GM13976 (cell line): Measurements from ENCODE around the gene HECTD1.
"Not testable (repeated sequence)": the region's sequence is repeated elsewhere in the genome, so short reads cannot be mapped to it uniquely, and the experiment has no call there.

Experiments
- DNase-seq: peaks from one replicate; pipeline ENCODE4 v3.0.0; 2012; ENCODE audit warnings: low spot score
- in situ Hi-C: fragments of 300-500 bp; cut with MboI; formaldehyde crosslinking; loops from one replicate; pipeline ENCODE4 v1.12.0; 2022; ENCODE audit warnings: low sequenced_read_pairs, mixed read lengths, inconsistent platforms; ENCODE audit not compliant: unreplicated experiment
- TF ChIP-seq, protein P1 (sequence below): IDR thresholded peaks from 2 replicates; pipeline ENCODE4 v1.5.1; 2012; ENCODE audit warnings: borderline replicate concordance, mild to moderate bottlenecking; ENCODE audit not compliant: insufficient read depth; ENCODE audit errors: extremely low read depth, missing control alignments, control extremely low read depth

Gene HECTD1

DNA sequence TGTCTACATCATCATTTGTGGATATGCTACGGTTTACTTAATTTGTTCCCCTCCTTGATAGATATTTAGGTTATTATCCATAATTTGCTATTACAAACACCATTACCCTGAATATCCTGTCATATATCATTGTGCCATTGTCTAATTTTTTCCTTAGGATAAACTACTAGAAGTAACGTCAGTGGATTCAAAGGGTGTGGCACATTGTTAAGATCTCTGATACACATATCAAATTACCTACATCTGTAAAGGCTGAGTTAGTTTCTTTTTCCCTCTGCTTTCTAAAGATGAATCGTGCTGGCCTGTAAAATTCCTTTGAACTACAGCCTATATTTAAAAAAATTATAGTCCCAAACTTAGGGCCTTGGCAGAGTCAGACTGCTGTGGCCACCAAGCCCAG lies 127.5 kb downstream of the HECTD1 start:
- no peak for DNase-seq
- TF ChIP-seq, protein P1, sequence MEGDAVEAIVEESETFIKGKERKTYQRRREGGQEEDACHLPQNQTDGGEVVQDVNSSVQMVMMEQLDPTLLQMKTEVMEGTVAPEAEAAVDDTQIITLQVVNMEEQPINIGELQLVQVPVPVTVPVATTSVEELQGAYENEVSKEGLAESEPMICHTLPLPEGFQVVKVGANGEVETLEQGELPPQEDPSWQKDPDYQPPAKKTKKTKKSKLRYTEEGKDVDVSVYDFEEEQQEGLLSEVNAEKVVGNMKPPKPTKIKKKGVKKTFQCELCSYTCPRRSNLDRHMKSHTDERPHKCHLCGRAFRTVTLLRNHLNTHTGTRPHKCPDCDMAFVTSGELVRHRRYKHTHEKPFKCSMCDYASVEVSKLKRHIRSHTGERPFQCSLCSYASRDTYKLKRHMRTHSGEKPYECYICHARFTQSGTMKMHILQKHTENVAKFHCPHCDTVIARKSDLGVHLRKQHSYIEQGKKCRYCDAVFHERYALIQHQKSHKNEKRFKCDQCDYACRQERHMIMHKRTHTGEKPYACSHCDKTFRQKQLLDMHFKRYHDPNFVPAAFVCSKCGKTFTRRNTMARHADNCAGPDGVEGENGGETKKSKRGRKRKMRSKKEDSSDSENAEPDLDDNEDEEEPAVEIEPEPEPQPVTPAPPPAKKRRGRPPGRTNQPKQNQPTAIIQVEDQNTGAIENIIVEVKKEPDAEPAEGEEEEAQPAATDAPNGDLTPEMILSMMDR = no peak
- in situ Hi-C loops = loop anchor here (25.0 kb wide), 1 partner anchor 418 kb away; no protein-coding TSS in a partner anchor

DNA sequence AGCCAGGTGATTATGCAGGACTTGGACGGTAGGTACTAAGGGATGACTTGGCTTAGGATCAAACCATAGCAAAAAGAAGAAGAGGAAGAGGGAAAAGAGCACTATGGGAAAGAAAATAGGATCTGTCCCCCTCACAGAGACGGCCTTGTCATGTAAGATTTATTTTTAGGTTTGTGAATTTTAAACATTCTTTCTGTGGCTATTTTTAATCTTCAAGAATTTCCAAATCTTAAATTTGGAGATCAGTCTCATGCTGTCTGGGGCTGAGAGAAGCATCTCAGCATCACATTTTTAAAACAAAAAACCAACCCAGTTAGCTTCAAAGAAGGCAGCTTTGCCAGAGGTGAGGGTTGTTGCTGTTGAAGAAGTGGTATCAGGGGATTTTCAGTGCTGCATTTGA lies 128.8 kb downstream of the HECTD1 start:
- TF ChIP-seq, protein P1 = no peak
- in situ Hi-C loops = loop anchor here (25.0 kb wide), 1 partner anchor 416 kb away; no protein-coding TSS in a partner anchor
- DNase-seq = no peak

DNA sequence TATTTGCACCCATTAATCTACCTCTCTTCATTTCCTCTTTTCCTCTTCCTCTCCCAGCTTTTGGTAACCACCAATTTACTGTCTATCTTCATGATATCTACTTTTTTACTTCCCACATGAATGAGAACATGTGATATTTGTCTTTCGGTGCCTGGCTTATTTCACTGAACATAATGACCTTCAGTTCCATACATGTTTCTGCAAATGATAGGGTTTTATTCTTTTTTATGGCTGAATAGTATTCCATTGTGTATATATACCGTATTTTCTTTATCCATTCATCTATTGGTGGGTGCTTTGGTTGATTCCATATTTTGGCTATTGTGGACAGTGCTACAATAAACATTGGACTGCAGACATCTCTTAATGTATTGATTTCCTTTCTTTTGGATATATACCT lies 132.4 kb downstream of the HECTD1 start:
- in situ Hi-C loops = loop anchor here (25.0 kb wide), 1 partner anchor 413 kb away; no protein-coding TSS in a partner anchor
- TF ChIP-seq, protein P1 = no peak
- DNase-seq = no peak

DNA sequence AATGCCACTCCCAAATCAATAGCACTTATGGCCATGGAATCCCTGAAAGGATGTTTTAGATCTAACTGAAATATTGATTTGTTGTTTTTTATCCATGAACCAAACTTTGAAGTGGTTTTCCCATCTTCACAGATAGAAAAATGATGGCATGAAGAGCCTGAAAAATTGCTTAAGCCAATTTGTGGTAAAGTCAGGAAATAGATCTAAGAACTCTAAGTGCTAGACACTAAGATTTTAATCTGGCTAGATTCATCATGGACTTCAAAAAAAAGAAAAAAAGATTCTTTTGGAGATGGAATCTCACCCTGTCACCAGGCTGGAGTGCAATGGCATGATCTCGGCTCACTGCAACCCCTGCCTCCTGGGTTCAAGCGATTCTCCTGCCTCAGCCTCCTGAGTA lies 136.4 kb downstream of the HECTD1 start:
- TF ChIP-seq, protein P1 = no peak
- in situ Hi-C loops = no loop called here
- DNase-seq = no peak

DNA sequence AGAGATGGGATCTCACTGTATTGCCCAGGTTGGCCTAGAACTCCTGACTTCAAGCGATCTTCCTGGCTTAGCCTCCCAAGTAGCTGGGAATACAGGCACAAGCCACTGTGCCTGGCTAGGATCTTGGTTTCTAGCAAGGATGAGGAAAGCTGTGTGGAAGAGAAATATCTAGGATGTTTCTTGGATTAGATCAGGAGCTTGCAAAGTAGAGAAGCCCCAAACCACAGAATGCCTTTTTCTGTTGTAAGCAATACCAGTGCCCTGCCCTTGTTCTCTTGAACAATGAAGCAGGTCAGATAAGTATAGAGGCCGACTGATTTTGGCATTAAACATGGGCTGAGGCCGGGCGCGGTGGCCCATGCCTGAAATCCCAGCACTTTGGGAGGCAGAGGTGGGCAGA lies 137.2 kb downstream of the HECTD1 start:
- DNase-seq = no peak
- in situ Hi-C loops = no loop called here
- TF ChIP-seq, protein P1 = no peak

DNA sequence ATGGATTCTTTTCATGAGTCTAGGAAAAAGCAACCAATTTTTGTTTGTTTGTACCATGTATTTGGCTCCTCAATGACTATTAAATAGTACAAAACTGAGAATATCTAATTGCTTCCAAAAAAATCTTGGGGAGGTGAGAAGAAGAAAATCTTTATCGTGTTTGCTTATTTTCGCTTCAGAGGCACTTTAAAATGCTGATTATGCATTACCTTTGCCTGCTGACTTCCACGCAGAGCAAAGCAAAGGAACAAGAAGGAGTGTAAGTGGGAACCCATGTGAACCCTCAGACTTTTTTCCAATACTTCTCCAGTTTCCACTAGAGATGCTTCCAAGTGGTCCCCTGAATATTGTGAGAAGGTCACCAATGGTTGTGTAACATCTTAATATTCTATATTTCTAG lies 138.2 kb downstream of the HECTD1 start:
- in situ Hi-C loops = no loop called here
- TF ChIP-seq, protein P1 = no peak
- no peak for DNase-seq

DNA sequence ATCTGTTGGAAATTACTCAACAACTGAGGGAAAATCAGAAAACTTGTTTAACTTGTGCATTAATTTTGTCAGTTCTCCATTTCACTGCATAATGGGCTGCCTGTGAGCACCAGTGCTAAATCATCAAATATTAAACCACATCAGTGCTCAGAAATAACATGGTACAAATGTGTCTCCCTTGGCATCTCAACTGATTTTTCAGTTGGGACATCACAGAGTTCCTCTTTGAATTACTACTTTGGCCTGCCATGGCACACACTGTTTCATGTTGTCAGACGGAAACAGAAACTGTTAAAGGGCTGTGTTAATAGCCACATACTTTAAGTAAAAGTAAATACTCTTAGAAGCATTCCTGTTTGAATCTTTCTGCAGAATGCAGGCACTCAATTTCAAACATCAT lies 139.4 kb downstream of the HECTD1 start:
- peak; percentile 46 for DNase-seq

DNA sequence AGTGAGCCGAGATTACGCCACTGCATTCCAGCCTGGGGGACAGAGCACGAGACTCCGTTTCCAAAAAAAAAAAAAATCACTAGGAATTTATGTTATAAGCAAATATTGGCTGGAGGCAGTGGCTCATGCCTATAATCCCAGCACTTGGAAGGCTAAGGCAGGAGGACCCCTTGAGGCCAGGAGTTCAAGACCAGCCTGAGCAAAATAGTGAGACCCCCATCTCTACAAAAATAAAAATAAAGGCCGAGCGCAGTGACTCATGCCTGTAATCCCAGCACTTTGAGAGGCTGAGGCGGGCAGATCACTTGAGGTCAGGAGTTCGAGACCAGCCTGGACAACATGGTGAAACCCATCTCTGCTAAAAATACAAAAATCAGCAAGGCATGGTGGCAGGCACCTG lies 144.7 kb downstream of the HECTD1 start:
- DNase-seq, in situ Hi-C loops: not testable (repeated sequence)

More for the DNA sequence above, 139.4 kb downstream of the HECTD1 start:
- in situ Hi-C loops = no loop called here
- TF ChIP-seq, protein P1 = no peak
